Amygdala (tissue), 56 donors: ENCODE measurements around the gene KCNMA1.

Experiments
- DNase-seq, 56 donors: peaks; one replicate each; lab custom pipeline; 2025; lab: John Stamatoyannopoulos, UW

Gene KCNMA1

GRCh38 chr10:77635402-77636227 is 2.0 kb downstream of the KCNMA1 start:
- peak in 1 of 56 donors; percentile 55 for DNase-seq

GRCh38 chr10:77634939-77635338 is 2.7 kb downstream of the KCNMA1 start:
- no peak for DNase-seq

- no peak for DNase-seq
Observed at GRCh38 chr10:77633376-77633775, 4.2 kb downstream of the KCNMA1 start.

- DNase-seq, result peak in 40 of 56 donors; percentile 13 to 80 (median 51)
Observed at GRCh38 chr10:77631241-77631640, 6.4 kb downstream of the KCNMA1 start.

- no peak for DNase-seq
Observed at GRCh38 chr10:77630507-77630848, 7.1 kb downstream of the KCNMA1 start.

GRCh38 chr10:77629775-77630506 is 7.7 kb downstream of the KCNMA1 start:
- no peak for DNase-seq

- no peak for DNase-seq
Observed at GRCh38 chr10:77628906-77629730, 8.5 kb downstream of the KCNMA1 start.

- DNase-seq, result no peak
Observed at GRCh38 chr10:77626266-77626935, 11.2 kb downstream of the KCNMA1 start.

GRCh38 chr10:77625379-77625778 is 12.2 kb downstream of the KCNMA1 start:
- no peak for DNase-seq

- DNase-seq, result no peak
Observed at GRCh38 chr10:77622889-77623291, 14.7 kb downstream of the KCNMA1 start.

- no peak for DNase-seq
Observed at GRCh38 chr10:77620731-77621130, 16.9 kb downstream of the KCNMA1 start.

- no peak for DNase-seq
Observed at GRCh38 chr10:77619964-77620703, 17.5 kb downstream of the KCNMA1 start.

- DNase-seq, result no peak
Observed at GRCh38 chr10:77618117-77618516, 19.5 kb downstream of the KCNMA1 start.

- no peak for DNase-seq
Observed at GRCh38 chr10:77616766-77617165, 20.8 kb downstream of the KCNMA1 start.

- DNase-seq, result no peak
Observed at GRCh38 chr10:77614778-77615625, 22.6 kb downstream of the KCNMA1 start.

GRCh38 chr10:77613476-77614130 is 24.0 kb downstream of the KCNMA1 start:
- DNase-seq, result peak in 15 of 56 donors; percentile 10 to 60 (median 28)

GRCh38 chr10:77611670-77612069 is 25.9 kb downstream of the KCNMA1 start:
- DNase-seq, result no peak

- no peak for DNase-seq
Observed at GRCh38 chr10:77611221-77611620, 26.4 kb downstream of the KCNMA1 start.
